Fibroblast of skin of left biceps (primary cell): ENCODE measurements around the gene EP300.

Source experiments
- DNase-seq, 2 experiments: peaks; one replicate each; pipeline ENCODE4 v3.0.0-alpha.2; 2013; ENCODE audit warnings: low read depth in 2 of 2

EP300 gene

DNA sequence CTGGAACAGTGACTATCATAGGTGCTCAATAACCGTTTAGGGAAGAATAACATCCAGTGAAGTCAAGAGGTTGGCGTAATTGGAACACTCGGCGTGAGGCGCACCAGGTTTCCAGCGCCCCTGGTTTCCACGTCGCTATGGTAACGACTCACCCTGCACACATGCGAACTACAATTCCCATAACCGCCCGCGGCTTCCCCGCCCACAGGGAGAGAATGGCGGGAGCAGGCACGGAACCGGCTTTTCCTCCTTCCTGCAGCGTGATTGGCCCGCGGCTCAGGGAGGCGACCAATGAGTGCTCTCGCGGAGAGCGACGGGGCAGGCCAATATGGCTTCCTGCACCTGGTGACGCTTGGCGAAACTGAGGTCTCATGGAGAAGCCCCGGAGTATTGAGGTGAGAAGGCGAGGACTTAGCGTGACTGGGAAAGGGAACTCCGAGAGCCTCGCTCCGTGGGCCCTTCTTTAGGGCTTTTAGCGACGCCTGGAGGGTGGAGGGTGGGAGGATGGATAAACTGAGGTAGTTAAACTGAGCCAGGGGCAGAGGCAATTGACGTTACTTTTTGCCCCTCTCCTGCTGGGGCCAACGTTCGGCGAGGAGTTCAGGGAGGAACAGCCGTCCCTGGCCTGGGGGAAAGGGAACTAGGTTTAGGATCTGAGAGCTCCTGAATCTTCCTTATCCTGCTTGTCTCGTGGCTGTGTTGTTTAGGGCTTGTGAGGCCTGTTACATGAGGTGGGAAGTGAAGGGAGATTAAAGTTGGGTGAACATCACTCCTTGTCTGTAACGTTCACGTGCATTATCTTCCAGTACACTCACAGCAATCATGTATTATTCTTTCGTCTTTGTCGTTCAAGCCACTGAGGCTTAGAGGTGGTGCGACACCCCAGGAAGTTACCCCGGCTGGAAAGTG, 112.9 kb downstream of the EP300 start, which contains the start of gene L3MBTL2:
Gene L3MBTL2 (plus strand): TSS at position 321 of the 909 bp plus-strand sequence. CDS start 51 bp downstream, at position 372.
- DNase-seq: peak; percentile 78 to 81

- DNase-seq: no peak
Measured at GRCh38 chr22:41206719-41207118, 114.3 kb downstream of the EP300 start.

DNA sequence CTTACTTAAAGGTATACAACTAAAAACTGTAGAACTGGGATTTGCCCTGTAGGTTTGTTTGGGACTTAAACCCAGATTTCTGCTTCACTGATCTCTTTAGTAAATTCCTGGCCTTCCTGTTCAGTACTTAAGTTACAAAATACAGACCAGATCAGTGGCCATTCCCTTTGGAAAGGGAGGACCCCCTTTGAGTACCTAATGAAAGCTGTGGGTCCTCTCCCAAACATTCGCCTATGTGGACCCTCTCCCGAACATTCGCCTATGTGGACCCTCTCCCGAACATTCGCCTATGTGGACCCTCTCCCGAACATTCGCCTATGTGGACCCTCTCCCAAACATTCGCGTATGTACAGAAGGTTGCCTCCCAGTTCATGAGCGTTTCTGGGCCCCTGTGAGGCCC, 123.0 kb downstream of the EP300 start:
- DNase-seq: no peak

DNA sequence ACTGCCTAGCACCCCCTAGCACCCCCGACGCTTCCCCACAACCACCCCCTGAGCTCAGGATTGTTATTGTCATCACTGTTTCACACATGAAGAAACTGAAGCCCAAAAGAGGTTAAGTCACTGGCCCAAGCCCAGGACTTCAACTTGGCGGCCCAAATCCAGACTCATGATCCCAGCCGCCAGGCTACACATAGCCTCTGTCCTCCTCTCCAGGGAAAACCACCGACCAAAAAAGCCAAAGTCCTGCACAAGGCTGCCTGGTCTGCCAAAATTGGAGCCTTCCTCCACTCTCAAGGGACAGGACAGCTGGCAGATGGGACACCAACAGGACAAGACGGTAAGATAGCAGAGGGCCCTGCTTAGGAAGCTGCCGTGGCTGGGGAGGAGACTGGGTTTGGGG, 123.5 kb downstream of the EP300 start:
- no peak for DNase-seq

- no peak for DNase-seq
Measured at GRCh38 chr22:41216984-41217383, 124.6 kb downstream of the EP300 start.

DNA sequence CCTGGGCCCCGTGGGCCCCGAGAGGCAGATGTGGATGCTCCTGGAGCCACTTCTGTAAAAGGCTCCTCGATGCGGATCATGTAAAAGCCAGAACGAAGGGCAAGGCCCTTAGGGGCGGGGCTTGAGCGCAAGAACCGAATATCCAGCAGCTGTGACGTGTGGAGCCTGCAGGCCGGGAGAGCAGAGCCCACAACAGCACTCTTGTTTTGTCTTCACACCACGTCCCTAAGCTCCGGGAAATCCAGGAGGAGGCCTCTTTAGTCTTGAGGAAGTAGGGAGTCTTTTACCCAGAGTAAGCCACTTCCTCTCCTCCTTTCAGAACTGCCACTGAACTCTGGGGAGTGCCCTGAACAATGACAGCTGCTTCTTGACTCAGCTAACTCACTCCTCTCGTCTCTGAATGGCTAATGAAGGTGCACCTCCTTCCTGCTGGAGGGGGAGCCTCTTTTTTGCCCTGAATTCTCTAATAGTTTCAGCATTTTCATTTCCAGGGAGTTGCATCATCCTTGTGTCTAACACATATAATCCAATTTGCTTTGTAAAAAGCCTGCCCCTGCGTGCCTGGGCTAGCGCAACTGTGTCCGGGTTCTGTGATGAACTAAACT, 125.3 kb downstream of the EP300 start:
- DNase-seq: peak; percentile 60 to 68

- DNase-seq: no peak
Measured at GRCh38 chr22:41222846-41223507, 130.6 kb downstream of the EP300 start.

DNA sequence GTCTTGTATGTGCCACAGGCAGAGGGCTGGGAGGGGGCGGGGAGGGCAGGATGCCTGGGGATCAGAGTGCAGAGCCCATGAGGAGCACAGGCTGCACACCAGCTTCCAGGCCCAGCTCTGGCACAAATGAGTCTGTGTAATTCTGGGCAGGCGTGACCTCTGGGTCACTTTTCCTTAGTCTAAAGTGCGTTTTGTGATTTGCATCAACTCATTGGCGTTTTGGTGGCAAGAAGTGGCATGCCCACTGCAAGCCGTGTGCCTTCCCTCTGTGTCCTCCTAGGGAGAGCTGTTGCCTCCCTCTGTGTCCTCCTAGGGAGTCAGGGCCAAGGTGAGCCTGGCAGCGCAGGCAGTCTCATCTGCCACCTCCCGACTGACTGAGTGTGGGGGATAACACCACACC, 131.1 kb downstream of the EP300 start:
- no peak for DNase-seq

GRCh38 chr22:41226723-41227655, 134.6 kb downstream of the EP300 start:
- DNase-seq: no peak

DNA sequence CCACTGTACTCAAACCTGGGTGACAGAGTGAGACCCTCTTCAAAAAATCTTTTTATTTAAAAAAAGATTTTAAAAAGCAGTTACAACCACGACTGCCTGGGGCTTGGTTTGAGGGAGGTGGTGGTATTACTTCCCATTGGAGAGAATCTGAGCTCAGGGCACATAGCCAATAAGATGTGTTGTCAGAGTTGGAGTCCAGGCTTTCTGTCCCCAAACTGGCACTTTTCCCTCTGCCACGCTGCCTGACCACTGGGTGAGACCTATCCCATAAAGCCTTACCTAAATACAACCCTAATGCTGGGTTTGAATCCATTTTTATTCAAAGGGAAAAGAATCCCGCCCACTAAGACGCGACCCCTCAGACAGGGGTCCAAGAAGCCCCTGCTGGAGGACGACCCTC, 136.8 kb downstream of the EP300 start:
- no peak for DNase-seq
